Mononuclear cell (primary cell): ENCODE measurements around the gene MPP7. TPM values are rescaled to one million over a fixed set of nuclear protein-coding genes. Genes with fewer than 3 reads are reported as not detected.

ENCODE experiments used
- H3K27me3 ChIP-seq: 2 replicates; pipeline ENCODE4 v1.6.0; 2011; ENCODE audit warnings: low read length, control low read depth; ENCODE audit not compliant: insufficient read depth
- H3K4me1 ChIP-seq: 2 replicates; pipeline ENCODE4 v1.5.1; 2011; ENCODE audit warnings: mild to moderate bottlenecking, low read length, control low read depth; ENCODE audit not compliant: insufficient read depth
- H3K4me3 ChIP-seq: 2 replicates; pipeline ENCODE4 v1.5.1; 2011; ENCODE audit warnings: mild to moderate bottlenecking, low read length, moderate library complexity
- H3K9me3 ChIP-seq: 2 replicates; pipeline ENCODE4 v1.5.1; 2011; ENCODE audit warnings: low read depth, mild to moderate bottlenecking, control low read depth, low read length
- total RNA-seq: library from RNA; depleted of rRNA; stranded (reverse); fragments of >200 nt; gene quantifications from one replicate; pipeline ENCODE4 v1.2.3, GENCODE V29; 2012

MPP7 gene
- total RNA-seq, 1 donor: 24.5 TPM

GRCh38 chr10:28294169-28294532, 8.7 kb downstream of the MPP7 start:
- no peaks in the 10 kb centered on the region for H3K9me3 ChIP-seq
- H3K4me3 ChIP-seq: no peak overlapping the region
- H3K4me1 ChIP-seq: peaks cover 6% of the 10 kb centered on the region
- no peaks in the 10 kb centered on the region for H3K27me3 ChIP-seq

GRCh38 chr10:28293236-28294168, 9.4 kb downstream of the MPP7 start:
- Histone ChIP-seq H3K4me1 (peaks cover 6% of the 10 kb centered on the region), H3K9me3 (no peaks in the 10 kb centered on the region), H3K27me3 (no peaks in the 10 kb centered on the region), H3K4me3 (no peak overlapping the region)

- H3K9me3 ChIP-seq: no peaks in the 10 kb centered on the region
- H3K4me1 ChIP-seq: peaks cover 6% of the 10 kb centered on the region
- no peaks in the 10 kb centered on the region for H3K27me3 ChIP-seq
- no peak overlapping the region for H3K4me3 ChIP-seq
Observed at GRCh38 chr10:28291881-28292297, 11.0 kb downstream of the MPP7 start.

- H3K4me3 ChIP-seq: no peak overlapping the region
- no peaks in the 10 kb centered on the region for H3K9me3 ChIP-seq
- peaks cover 17% of the 10 kb centered on the region for H3K4me1 ChIP-seq
- no peaks in the 10 kb centered on the region for H3K27me3 ChIP-seq
Observed at GRCh38 chr10:28285816-28286215, 17.0 kb downstream of the MPP7 start.

GRCh38 chr10:28284126-28284525, 18.7 kb downstream of the MPP7 start:
- peaks cover 13% of the 10 kb centered on the region for H3K4me1 ChIP-seq
- no peaks in the 10 kb centered on the region for H3K27me3 ChIP-seq
- no peak overlapping the region for H3K4me3 ChIP-seq
- H3K9me3 ChIP-seq: no peaks in the 10 kb centered on the region

GRCh38 chr10:28283251-28283650, 19.6 kb downstream of the MPP7 start:
- no peaks in the 10 kb centered on the region for H3K9me3 ChIP-seq
- no peak overlapping the region for H3K4me3 ChIP-seq
- H3K4me1 ChIP-seq: peaks cover 17% of the 10 kb centered on the region
- H3K27me3 ChIP-seq: no peaks in the 10 kb centered on the region

GRCh38 chr10:28282336-28282735, 20.5 kb downstream of the MPP7 start:
- H3K4me3 ChIP-seq: no peak overlapping the region
- H3K27me3 ChIP-seq: no peaks in the 10 kb centered on the region
- peaks cover 17% of the 10 kb centered on the region for H3K4me1 ChIP-seq
- H3K9me3 ChIP-seq: no peaks in the 10 kb centered on the region

- Histone ChIP-seq H3K9me3 (no peaks in the 10 kb centered on the region), H3K4me1 (peaks cover 17% of the 10 kb centered on the region), H3K27me3 (no peaks in the 10 kb centered on the region), H3K4me3 (no peak overlapping the region)
Observed at GRCh38 chr10:28281726-28282315, 21.0 kb downstream of the MPP7 start.

GRCh38 chr10:28280652-28281051, 22.2 kb downstream of the MPP7 start:
- no peaks in the 10 kb centered on the region for H3K9me3 ChIP-seq
- no peaks in the 10 kb centered on the region for H3K27me3 ChIP-seq
- peaks cover 17% of the 10 kb centered on the region for H3K4me1 ChIP-seq
- H3K4me3 ChIP-seq: no peak overlapping the region

- Histone ChIP-seq H3K27me3 (no peaks in the 10 kb centered on the region), H3K4me3 (no peak overlapping the region), H3K4me1 (peaks cover 17% of the 10 kb centered on the region), H3K9me3 (no peaks in the 10 kb centered on the region)
Observed at GRCh38 chr10:28279878-28280277, 23.0 kb downstream of the MPP7 start.

GRCh38 chr10:28278842-28279241, 24.0 kb downstream of the MPP7 start:
- peaks cover 17% of the 10 kb centered on the region for H3K4me1 ChIP-seq
- no peaks in the 10 kb centered on the region for H3K27me3 ChIP-seq
- no peaks in the 10 kb centered on the region for H3K9me3 ChIP-seq
- no peak overlapping the region for H3K4me3 ChIP-seq

GRCh38 chr10:28276384-28276783, 26.5 kb downstream of the MPP7 start:
- H3K4me3 ChIP-seq: no peak overlapping the region
- no peaks in the 10 kb centered on the region for H3K27me3 ChIP-seq
- H3K4me1 ChIP-seq: peaks cover 6% of the 10 kb centered on the region
- no peaks in the 10 kb centered on the region for H3K9me3 ChIP-seq

- Histone ChIP-seq H3K4me3 (no peak overlapping the region), H3K27me3 (no peaks in the 10 kb centered on the region), H3K4me1 (peaks cover 6% of the 10 kb centered on the region), H3K9me3 (no peaks in the 10 kb centered on the region)
Observed at GRCh38 chr10:28274475-28274874, 28.4 kb downstream of the MPP7 start.

- H3K4me1 ChIP-seq: peaks cover 4% of the 10 kb centered on the region
- H3K9me3 ChIP-seq: no peaks in the 10 kb centered on the region
- H3K4me3 ChIP-seq: no peak overlapping the region
- H3K27me3 ChIP-seq: no peaks in the 10 kb centered on the region
Observed at GRCh38 chr10:28273343-28273742, 29.5 kb downstream of the MPP7 start.

GRCh38 chr10:28269842-28270456, 32.9 kb downstream of the MPP7 start:
- H3K27me3 ChIP-seq: no peaks in the 10 kb centered on the region

More at GRCh38 chr10:28269842-28270456, 32.9 kb downstream of the MPP7 start:
- Histone ChIP-seq H3K4me3 (no peak overlapping the region), H3K9me3 (no peaks in the 10 kb centered on the region), H3K4me1 (peaks cover 28% of the 10 kb centered on the region)
